Astrocyte of the cerebellum (primary cell): ENCODE data around the gene SMAP2.
"Not testable (repeated sequence)": the region's sequence is repeated elsewhere in the genome, so short reads cannot be mapped to it uniquely, and the experiment has no call there.

Experiments used
- DNase-seq: peaks from one replicate; pipeline ENCODE4 v3.0.0-alpha.2; 2011; ENCODE audit warnings: low read depth
- H3K4me3 ChIP-seq: 2 replicates; pipeline ENCODE4 v1.5.1; 2011; ENCODE audit warnings: mild to moderate bottlenecking, low read depth, low read length, moderate library complexity
- CTCF ChIP-seq: IDR thresholded peaks from 2 replicates; pipeline ENCODE4 v1.5.1; 2012; ENCODE audit warnings: low read length, low read depth, moderate library complexity, mild to moderate bottlenecking; ENCODE audit errors: missing control alignments
- in situ Hi-C: cut with HindIII; loops from 2 replicates; pipeline ENCODE4 v1.10.0; 2017; ENCODE audit warnings: low sequenced_read_pairs

SMAP2 gene

GRCh38 chr1:40341491-40342380 is 31.8 kb upstream of the SMAP2 start:
- TF ChIP-seq CTCF, result no peak
- DNase-seq, result no peak
- in situ Hi-C loops, result no loop called here
- H3K4me3 ChIP-seq, result no peak overlapping the region

- H3K4me3 ChIP-seq, in situ Hi-C loops, DNase-seq: not testable (repeated sequence)
These were observed 31.2 kb upstream of the SMAP2 start for GRCh38 chr1:40342381-40342717.

GRCh38 chr1:40344597-40344996 is 28.9 kb upstream of the SMAP2 start:
- H3K4me3 ChIP-seq, result no peak overlapping the region
- in situ Hi-C loops, result no loop called here
- no peak for TF ChIP-seq CTCF
- no peak for DNase-seq

- TF ChIP-seq CTCF, result no peak
- in situ Hi-C loops, result no loop called here
- DNase-seq, result no peak
- no peak overlapping the region for H3K4me3 ChIP-seq
These were observed 23.1 kb upstream of the SMAP2 start for GRCh38 chr1:40350391-40350790.

- no peak overlapping the region for H3K4me3 ChIP-seq
- in situ Hi-C loops, result no loop called here
- no peak for DNase-seq
- TF ChIP-seq CTCF, result no peak
These were observed 22.4 kb upstream of the SMAP2 start for GRCh38 chr1:40351124-40351523.

- no peak for TF ChIP-seq CTCF
- in situ Hi-C loops, result no loop called here
- no peak for DNase-seq
- no peak overlapping the region for H3K4me3 ChIP-seq
These were observed 21.4 kb upstream of the SMAP2 start for GRCh38 chr1:40352126-40352525.

- H3K4me3 ChIP-seq, result no peak overlapping the region
- no peak for TF ChIP-seq CTCF
- DNase-seq, result no peak
- in situ Hi-C loops, result no loop called here
These were observed 20.4 kb upstream of the SMAP2 start for GRCh38 chr1:40353082-40353481.
